Measurements from ENCODE around the gene AHDC1. TPM values are rescaled to one million over a fixed set of nuclear protein-coding genes. Genes with fewer than 3 reads are reported as not detected.

AHDC1 gene
- total and polyA plus RNA-seq, 9 of the 15 experiments (the other 6 are each of a cell fraction or from before 2014, with no cell fraction given), result 0.21 to 36.4 (median 4.7) TPM

- Histone ChIP-seq H3K9me1 (ENCODE audit: control insufficient read depth, insufficient read depth, low read length) (no peaks in the 10 kb centered on the region), H4K20me1 (replicated peaks; ENCODE audit: control insufficient read depth, insufficient read depth, low read length) (no peaks in the 10 kb centered on the region), H3K4me2 (ENCODE audit: insufficient read depth, low read length) (no peak overlapping the region), H3K4me3 (no peak overlapping the region), H3K36me3 (ENCODE audit: control insufficient read depth, insufficient read depth, low read length) (peaks cover 85% of the 10 kb centered on the region), H3K27ac (ENCODE audit: extremely low read depth, low read depth, low read length) (no peak overlapping the region), H3K79me2 (ENCODE audit: control insufficient read depth, insufficient read depth, low read length) (peaks cover 13% of the 10 kb centered on the region), H2AFZ (ENCODE audit: low read depth, low read length) (no peak overlapping the region), H3K27me3 (ENCODE audit: control insufficient read depth in 2 of 2, insufficient read depth in 2 of 2, low read length in 2 of 2) (no peaks in the 10 kb centered on the region), H3K9ac (ENCODE audit: insufficient read depth in 1 of 2, low read depth in 2 of 2, low read length in 2 of 2) (no peak overlapping the region), H3K9me3 (replicated peaks; ENCODE audit: control insufficient read depth, insufficient read depth, low read depth, low read length) (no peaks in the 10 kb centered on the region; the same call in 1 of the 2 replicates), H3K4me1 (replicated peaks in 1 of 2; ENCODE audit: control insufficient read depth in 2 of 2, insufficient read depth in 2 of 2, low read length in 2 of 2) (peaks cover 24 to 48% of the 10 kb centered on the region in 2 experiments)
- WGBS (ENCODE audit: insufficient coverage, low coverage, missing lambda C conversion rate), result 90% methylated on average over 3 of the region's 14 CpGs
- BruUV-seq (replicated peaks), result no TSS peak
- no peak for FAIRE-seq
- DNase-seq (ENCODE audit: extremely low read depth in 1 of 4, low spot score in 3 of 4), result no peak
- intact Hi-C loops (cut with micrococcal nuclease) (no loop called here), in situ Hi-C loops (cut with MboI) (loop anchor here (10.0 kb wide), 1 partner anchor 53 kb away; the partner anchor contains the start of gene AHDC1)
- TF ChIP-seq CXXC5 (CRISPR knock-in tag; IDR thresholded peaks at IDR 0.05) (no peak), ZNF551 (CRISPR knock-in tag; IDR thresholded peaks at IDR 0.05) (no peak), ADNP (tag; IDR thresholded peaks at IDR 0.05) (no peak), KLF6 (CRISPR knock-in tag; IDR thresholded peaks at IDR 0.05; ENCODE audit: borderline replicate concordance) (no peak), ZNF263 (CRISPR knock-in tag; IDR thresholded peaks at IDR 0.05; ENCODE audit: borderline replicate concordance) (no peak), ELF2 (CRISPR knock-in tag; IDR thresholded peaks at IDR 0.05) (no peak), POLR3G (IDR thresholded peaks at IDR 0.05; ENCODE audit: extremely low read depth, insufficient read length, insufficient replicate concordance) (no peak), DLX4 (CRISPR knock-in tag; IDR thresholded peaks at IDR 0.05) (no peak), LCOR (CRISPR knock-in tag; IDR thresholded peaks at IDR 0.05) (no peak), E2F8 (IDR thresholded peaks at IDR 0.05; ENCODE audit: low read depth, partially characterized antibody) (no peak), ARID3B (CRISPR knock-in tag; IDR thresholded peaks at IDR 0.05; ENCODE audit: borderline replicate concordance) (no peak), FOXA1 (IDR thresholded peaks at IDR 0.05; ENCODE audit: borderline replicate concordance) (no peak), ZNF75A (CRISPR knock-in tag; IDR thresholded peaks at IDR 0.05) (no peak), FOXK1 (CRISPR knock-in tag; IDR thresholded peaks at IDR 0.05; ENCODE audit: borderline replicate concordance) (no peak), BRF1 (IDR thresholded peaks at IDR 0.05; ENCODE audit: borderline replicate concordance, extremely low read depth, insufficient read length) (no peak), IRF2 (CRISPR knock-in tag; IDR thresholded peaks at IDR 0.05) (no peak), FOXJ3 (CRISPR knock-in tag; IDR thresholded peaks at IDR 0.05) (no peak)
- ChIA-PET POLR2A (interaction anchor here (0.8 to 1.2 kb wide), 4 partner anchors 9 to 23 kb away, joined by 3 read pairs; no protein-coding TSS in a partner anchor), CTCF (ENCODE audit: low intra/inter-chr PET ratio) (no interaction called here)
- no peak for ATAC-seq
Measured at GRCh38 chr1:27551953-27552312, 52.0 kb downstream of the AHDC1 start.

All from K562 (cell line).